Epidermal melanocyte (primary cell): ENCODE data around the gene SUMO2.
"Not testable (repeated sequence)": the region's sequence is repeated elsewhere in the genome, so short reads cannot be mapped to it uniquely, and the experiment has no call there.

Source experiments
- DNase-seq: peaks from one replicate; pipeline ENCODE4 v3.0.0; 2011; ENCODE audit warnings: low spot score; ENCODE audit not compliant: insufficient read length

Gene SUMO2

GRCh38 chr17:75182569-75183436, at the start of gene SUMO2:
TSS of gene SUMO2 (minus strand) at chr17:75182959. CDS start at chr17:75182834, 125 bp downstream.
- peak; percentile 95 for DNase-seq

- no peak for DNase-seq
Measured at GRCh38 chr17:75231741-75232464, 49.1 kb upstream of the SUMO2 start.

GRCh38 chr17:75231071-75231470, 48.3 kb upstream of the SUMO2 start:
- no peak for DNase-seq

- no peak for DNase-seq
Measured at GRCh38 chr17:75228847-75229246, 46.1 kb upstream of the SUMO2 start.

- DNase-seq, result no peak
Measured at GRCh38 chr17:75228305-75228704, 45.5 kb upstream of the SUMO2 start.

GRCh38 chr17:75227729-75228128, 45.0 kb upstream of the SUMO2 start:
- no peak for DNase-seq

- DNase-seq, result no peak
Measured at GRCh38 chr17:75225016-75225415, 42.3 kb upstream of the SUMO2 start.

GRCh38 chr17:75219815-75220214, 37.1 kb upstream of the SUMO2 start:
- DNase-seq, result no peak

GRCh38 chr17:75218131-75218530, 35.4 kb upstream of the SUMO2 start:
- no peak for DNase-seq

GRCh38 chr17:75209061-75209460, 26.3 kb upstream of the SUMO2 start:
- DNase-seq, result no peak

GRCh38 chr17:75208161-75208560, 25.4 kb upstream of the SUMO2 start:
- no peak for DNase-seq

- no peak for DNase-seq
Measured at GRCh38 chr17:75207760-75208159, 25.0 kb upstream of the SUMO2 start.

GRCh38 chr17:75207050-75207407, 24.3 kb upstream of the SUMO2 start:
- DNase-seq, result not testable (repeated sequence)

- no peak for DNase-seq
Measured at GRCh38 chr17:75205793-75206163, 23.0 kb upstream of the SUMO2 start.

- peak; percentile 99 for DNase-seq
Measured at GRCh38 chr17:75205037-75205792, 22.5 kb upstream of the SUMO2 start, which contains the start of gene NUP85. TSS of gene NUP85 (plus strand) at chr17:75205679. CDS start at chr17:75205762, 83 bp downstream.

- DNase-seq, result no peak
Measured at GRCh38 chr17:75199886-75200618, 17.3 kb upstream of the SUMO2 start.

GRCh38 chr17:75194879-75195278, 12.1 kb upstream of the SUMO2 start:
- no peak for DNase-seq

- no peak for DNase-seq
Measured at GRCh38 chr17:75191584-75191983, 8.8 kb upstream of the SUMO2 start.

GRCh38 chr17:75188614-75189013, 5.9 kb upstream of the SUMO2 start:
- DNase-seq, result no peak

- DNase-seq, result no peak
Measured at GRCh38 chr17:75183999-75184884, 1.5 kb upstream of the SUMO2 start.
